ENCODE results near the gene ITGA5. TPM values are rescaled to one million over a fixed set of nuclear protein-coding genes. Genes with fewer than 3 reads are reported as not detected.
A peak's percentile ranks its signal among the peaks of the same experiment; 100 is the strongest.

ITGA5 gene
- polyA plus RNA-seq, 1 donor (not counting 4 experiments of a cell fraction or from before 2014, with no cell fraction given), result 47.9 TPM

DNA sequence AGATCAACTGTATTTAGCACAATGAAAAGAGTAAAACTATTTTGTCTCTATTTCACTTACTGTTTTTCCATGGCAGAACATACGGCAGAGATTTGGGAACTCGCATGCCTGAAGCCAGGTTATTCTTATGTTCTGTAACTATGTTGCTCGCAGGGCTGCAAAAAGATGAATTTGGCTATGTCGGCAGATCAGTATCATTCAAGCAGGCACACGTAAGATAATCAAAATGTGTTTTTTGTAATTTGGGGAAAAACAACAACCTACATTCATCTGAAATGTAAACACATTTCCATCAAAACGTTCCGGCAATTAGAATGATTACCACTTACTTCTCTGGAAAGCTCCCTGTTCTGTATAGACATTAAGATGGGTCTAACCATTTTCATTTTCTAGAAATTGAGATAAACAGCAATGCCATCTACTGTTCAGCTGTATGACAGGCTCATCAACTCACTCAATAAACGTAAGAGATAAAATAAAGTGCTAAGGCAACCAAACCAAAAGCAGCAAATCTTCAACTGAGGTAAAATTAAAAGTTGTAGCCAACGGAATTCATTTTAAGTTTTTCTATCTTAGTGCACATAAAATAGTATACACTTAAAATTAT is 41.4 kb upstream of the ITGA5 start:
- peak; percentile 57 for FAIRE-seq
- peaks cover 5% of the 10 kb centered on the region for H3K27me3 ChIP-seq (ENCODE audit: control insufficient read depth, extremely low read depth, insufficient read depth, low read length)

DNA sequence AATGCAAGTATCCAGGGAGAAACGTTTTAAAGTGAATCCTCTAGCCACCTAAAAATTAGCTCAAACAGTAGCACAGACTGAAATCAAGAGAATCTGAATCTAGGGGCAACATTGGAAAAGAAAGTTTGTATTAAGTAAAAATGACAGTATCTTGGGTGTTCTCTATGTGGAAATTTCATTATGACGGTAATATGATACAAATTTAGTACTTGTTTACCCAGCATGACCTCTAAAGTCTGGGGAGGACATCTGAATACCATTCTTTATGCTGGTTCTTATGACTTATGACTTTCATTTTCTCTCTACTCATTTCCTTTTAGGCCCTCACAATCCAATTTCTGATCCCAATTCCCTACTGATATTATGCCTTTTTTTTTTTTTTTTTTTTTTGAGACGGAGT is 40.3 kb upstream of the ITGA5 start:
- Histone ChIP-seq H3K4me2 (ENCODE audit: control insufficient read depth, extremely low read depth, insufficient read depth, low read depth, low read length) (no peak overlapping the region), H3K36me3 (ENCODE audit: control insufficient read depth in 2 of 2, extremely low read depth in 1 of 2, insufficient read depth in 2 of 2, low read length in 2 of 2) (no peaks in the 10 kb centered on the region), H3K27ac (ENCODE audit: control insufficient read depth, insufficient read depth, low read length) (no peak overlapping the region), H3K4me3 (ENCODE audit: control insufficient read depth in 2 of 3, extremely low read depth in 1 of 3, insufficient read depth in 2 of 3, low read depth in 1 of 3, low read length in 3 of 3) (no peak overlapping the region), H3K27me3 (ENCODE audit: control insufficient read depth, extremely low read depth, insufficient read depth, low read length) (peaks cover 5% of the 10 kb centered on the region), H2AFZ (ENCODE audit: control insufficient read depth, low read length) (no peak overlapping the region), H3K79me2 (ENCODE audit: control insufficient read depth, insufficient read depth, low read length) (no peaks in the 10 kb centered on the region), H3K4me1 (ENCODE audit: control insufficient read depth, extremely low read depth, insufficient read depth, low read length) (no peaks in the 10 kb centered on the region), H3K9ac (ENCODE audit: control insufficient read depth, extremely low read depth, insufficient read depth, low read length) (no peak overlapping the region), H4K20me1 (ENCODE audit: control insufficient read depth, extremely low read depth, insufficient read depth, low read length) (no peaks in the 10 kb centered on the region), H3K9me1 (ENCODE audit: control insufficient read depth, extremely low read depth, insufficient read depth, low read length) (no peaks in the 10 kb centered on the region), H3K9me3 (ENCODE audit: control insufficient read depth, low read depth, low read length) (no peaks in the 10 kb centered on the region)
- dilution Hi-C loops (cut with MboI; ENCODE audit: extremely low pct_ligation_motif_present, low sequenced_read_pairs), result no loop called here
- TF ChIP-seq EZH2 (IDR thresholded peaks at IDR 0.05; ENCODE audit: low read length), result no peak
- TF ChIP-seq, protein P1, sequence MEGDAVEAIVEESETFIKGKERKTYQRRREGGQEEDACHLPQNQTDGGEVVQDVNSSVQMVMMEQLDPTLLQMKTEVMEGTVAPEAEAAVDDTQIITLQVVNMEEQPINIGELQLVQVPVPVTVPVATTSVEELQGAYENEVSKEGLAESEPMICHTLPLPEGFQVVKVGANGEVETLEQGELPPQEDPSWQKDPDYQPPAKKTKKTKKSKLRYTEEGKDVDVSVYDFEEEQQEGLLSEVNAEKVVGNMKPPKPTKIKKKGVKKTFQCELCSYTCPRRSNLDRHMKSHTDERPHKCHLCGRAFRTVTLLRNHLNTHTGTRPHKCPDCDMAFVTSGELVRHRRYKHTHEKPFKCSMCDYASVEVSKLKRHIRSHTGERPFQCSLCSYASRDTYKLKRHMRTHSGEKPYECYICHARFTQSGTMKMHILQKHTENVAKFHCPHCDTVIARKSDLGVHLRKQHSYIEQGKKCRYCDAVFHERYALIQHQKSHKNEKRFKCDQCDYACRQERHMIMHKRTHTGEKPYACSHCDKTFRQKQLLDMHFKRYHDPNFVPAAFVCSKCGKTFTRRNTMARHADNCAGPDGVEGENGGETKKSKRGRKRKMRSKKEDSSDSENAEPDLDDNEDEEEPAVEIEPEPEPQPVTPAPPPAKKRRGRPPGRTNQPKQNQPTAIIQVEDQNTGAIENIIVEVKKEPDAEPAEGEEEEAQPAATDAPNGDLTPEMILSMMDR (optimal IDR thresholded peaks at IDR 0.05 in 1 of 3, IDR thresholded peaks at IDR 0.05 in 1 of 3, conservative IDR thresholded peaks at IDR 0.05 in 1 of 3; ENCODE audit: extremely low read depth in 1 of 3, insufficient read depth in 2 of 3, low read length in 3 of 3), result no peak
- FAIRE-seq (no peak), DNase-seq (ENCODE audit: low read depth, low spot score) (no peak)

More for the DNA sequence above, 41.4 kb upstream of the ITGA5 start:
- Histone ChIP-seq H3K9ac (ENCODE audit: control insufficient read depth, extremely low read depth, insufficient read depth, low read length) (no peak overlapping the region), H3K4me1 (ENCODE audit: control insufficient read depth, extremely low read depth, insufficient read depth, low read length) (no peaks in the 10 kb centered on the region), H3K9me1 (ENCODE audit: control insufficient read depth, extremely low read depth, insufficient read depth, low read length) (no peaks in the 10 kb centered on the region), H2AFZ (ENCODE audit: control insufficient read depth, low read length) (no peak overlapping the region), H3K27ac (ENCODE audit: control insufficient read depth, insufficient read depth, low read length) (no peak overlapping the region), H3K79me2 (ENCODE audit: control insufficient read depth, insufficient read depth, low read length) (no peaks in the 10 kb centered on the region), H4K20me1 (ENCODE audit: control insufficient read depth, extremely low read depth, insufficient read depth, low read length) (no peaks in the 10 kb centered on the region), H3K4me3 (ENCODE audit: control insufficient read depth in 2 of 3, extremely low read depth in 1 of 3, insufficient read depth in 2 of 3, low read depth in 1 of 3, low read length in 3 of 3) (no peak overlapping the region), H3K9me3 (ENCODE audit: control insufficient read depth, low read depth, low read length) (no peaks in the 10 kb centered on the region), H3K4me2 (ENCODE audit: control insufficient read depth, extremely low read depth, insufficient read depth, low read depth, low read length) (no peak overlapping the region), H3K36me3 (ENCODE audit: control insufficient read depth in 2 of 2, extremely low read depth in 1 of 2, insufficient read depth in 2 of 2, low read length in 2 of 2) (no peaks in the 10 kb centered on the region)
- TF ChIP-seq, protein P1 (optimal IDR thresholded peaks at IDR 0.05 in 1 of 3, IDR thresholded peaks at IDR 0.05 in 1 of 3, conservative IDR thresholded peaks at IDR 0.05 in 1 of 3; ENCODE audit: extremely low read depth in 1 of 3, insufficient read depth in 2 of 3, low read length in 3 of 3), result no peak
- TF ChIP-seq EZH2 (IDR thresholded peaks at IDR 0.05; ENCODE audit: low read length), result no peak
- DNase-seq (ENCODE audit: low read depth, low spot score), result no peak
- dilution Hi-C loops (cut with MboI; ENCODE audit: extremely low pct_ligation_motif_present, low sequenced_read_pairs), result no loop called here
